ENCODE results near the gene KRT6C.

DNA sequence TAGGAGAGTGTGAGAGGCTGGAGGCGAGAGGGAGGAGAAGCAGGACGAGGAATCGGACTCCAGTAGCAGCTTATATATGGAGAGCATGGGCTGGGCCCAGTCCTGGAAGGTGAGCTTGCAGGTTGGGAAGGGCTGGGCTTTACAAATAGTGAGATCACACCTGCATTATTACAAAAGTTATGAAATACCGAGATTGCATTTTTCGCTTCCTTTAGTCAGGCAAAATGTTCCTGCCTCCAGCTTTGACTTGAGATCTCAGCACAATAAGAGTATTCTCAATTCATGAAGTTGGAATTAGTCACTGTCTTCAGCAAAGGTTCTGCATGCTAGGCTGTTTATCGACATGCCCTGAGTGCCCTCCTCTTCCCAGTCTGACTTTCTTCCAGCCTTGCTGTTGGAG, 21.5 kb downstream of the KRT6C start, which contains the start of gene KRT6B:
- TF ChIP-seq, protein P1, sequence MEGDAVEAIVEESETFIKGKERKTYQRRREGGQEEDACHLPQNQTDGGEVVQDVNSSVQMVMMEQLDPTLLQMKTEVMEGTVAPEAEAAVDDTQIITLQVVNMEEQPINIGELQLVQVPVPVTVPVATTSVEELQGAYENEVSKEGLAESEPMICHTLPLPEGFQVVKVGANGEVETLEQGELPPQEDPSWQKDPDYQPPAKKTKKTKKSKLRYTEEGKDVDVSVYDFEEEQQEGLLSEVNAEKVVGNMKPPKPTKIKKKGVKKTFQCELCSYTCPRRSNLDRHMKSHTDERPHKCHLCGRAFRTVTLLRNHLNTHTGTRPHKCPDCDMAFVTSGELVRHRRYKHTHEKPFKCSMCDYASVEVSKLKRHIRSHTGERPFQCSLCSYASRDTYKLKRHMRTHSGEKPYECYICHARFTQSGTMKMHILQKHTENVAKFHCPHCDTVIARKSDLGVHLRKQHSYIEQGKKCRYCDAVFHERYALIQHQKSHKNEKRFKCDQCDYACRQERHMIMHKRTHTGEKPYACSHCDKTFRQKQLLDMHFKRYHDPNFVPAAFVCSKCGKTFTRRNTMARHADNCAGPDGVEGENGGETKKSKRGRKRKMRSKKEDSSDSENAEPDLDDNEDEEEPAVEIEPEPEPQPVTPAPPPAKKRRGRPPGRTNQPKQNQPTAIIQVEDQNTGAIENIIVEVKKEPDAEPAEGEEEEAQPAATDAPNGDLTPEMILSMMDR (IDR thresholded peaks at IDR 0.05) = no peak
- TF ChIP-seq POLR2A (IDR thresholded peaks at IDR 0.05) = no peak

Measured in lower leg skin (tissue), 3 donors.